Osteocyte (in vitro differentiated cells): Measurements from ENCODE around the gene PPP1R1B. TPM values are rescaled to one million over a fixed set of nuclear protein-coding genes. Genes with fewer than 3 reads are reported as not detected.

Source experiments
- DNase-seq: peaks from one replicate; pipeline ENCODE4 v3.0.0; 2021; ENCODE audit warnings: mixed read lengths; ENCODE audit not compliant: unreplicated experiment; ENCODE audit errors: extremely low spot score
- H3K27ac Mint-ChIP-seq: one replicate; pipeline ENCODE4 v1.8.0; 2021; ENCODE audit warnings: mild to moderate bottlenecking, mixed read lengths; ENCODE audit not compliant: unreplicated experiment
- H3K27me3 Mint-ChIP-seq: one replicate; pipeline ENCODE4 v1.8.0; 2021; ENCODE audit warnings: mixed read lengths; ENCODE audit not compliant: unreplicated experiment
- H3K36me3 Mint-ChIP-seq: one replicate; pipeline ENCODE4 v1.8.0; 2021; ENCODE audit warnings: mixed read lengths; ENCODE audit not compliant: unreplicated experiment
- H3K4me1 Mint-ChIP-seq: one replicate; pipeline ENCODE4 v1.8.0; 2021; ENCODE audit warnings: mixed read lengths; ENCODE audit not compliant: unreplicated experiment
- H3K4me3 Mint-ChIP-seq: one replicate; pipeline ENCODE4 v1.8.0; 2021; ENCODE audit warnings: mild to moderate bottlenecking, moderate library complexity, mixed read lengths; ENCODE audit not compliant: unreplicated experiment
- H3K9me3 Mint-ChIP-seq: one replicate; pipeline ENCODE4 v1.8.0; 2021; ENCODE audit warnings: mixed read lengths; ENCODE audit not compliant: unreplicated experiment
- CTCF ChIP-seq: fragments of 200-600 bp; sonication (generic); IDR thresholded peaks from 2 replicates; pipeline ENCODE4 v1.5.0; 2021; ENCODE audit warnings: antibody characterized with exemption, mild to moderate bottlenecking, moderate library complexity
- total RNA-seq: library from RNA; stranded (reverse); gene quantifications from 2 replicates; pipeline ENCODE4 v1.2.1, GENCODE V29; 2021

Gene PPP1R1B
- total RNA-seq, 1 donor from 2014 or later, result 4.5 TPM

- Mint-ChIP-seq H3K4me3 (no peak overlapping the region), H3K27me3 (no peaks in the 10 kb centered on the region), H3K27ac (no peak overlapping the region), H3K9me3 (no peaks in the 10 kb centered on the region), H3K4me1 (peaks cover 27% of the 10 kb centered on the region), H3K36me3 (peaks cover 7% of the 10 kb centered on the region)
- no peak for TF ChIP-seq CTCF
- no peak for DNase-seq
Measured at GRCh38 chr17:39650121-39650579, 23.4 kb downstream of the PPP1R1B start.

GRCh38 chr17:39651923-39652586 lies 25.3 kb downstream of the PPP1R1B start:
- Mint-ChIP-seq H3K4me1 (peaks cover 27% of the 10 kb centered on the region), H3K36me3 (peaks cover 7% of the 10 kb centered on the region), H3K27ac (peak overlapping the region; percentile 74), H3K4me3 (no peak overlapping the region), H3K27me3 (no peaks in the 10 kb centered on the region), H3K9me3 (no peaks in the 10 kb centered on the region)
- no peak for DNase-seq
- TF ChIP-seq CTCF, result no peak

GRCh38 chr17:39652587-39653315 lies 26.0 kb downstream of the PPP1R1B start:
- no peak for TF ChIP-seq CTCF
- Mint-ChIP-seq H3K27me3 (no peaks in the 10 kb centered on the region), H3K36me3 (peaks cover 7% of the 10 kb centered on the region), H3K9me3 (no peaks in the 10 kb centered on the region), H3K4me1 (peaks cover 25% of the 10 kb centered on the region), H3K4me3 (no peak overlapping the region), H3K27ac (peak overlapping the region; percentile 74)
- no peak for DNase-seq

- no peak for DNase-seq
- Mint-ChIP-seq H3K36me3 (peaks cover 7% of the 10 kb centered on the region), H3K27ac (no peak overlapping the region), H3K9me3 (no peaks in the 10 kb centered on the region), H3K4me1 (peaks cover 25% of the 10 kb centered on the region), H3K27me3 (no peaks in the 10 kb centered on the region), H3K4me3 (no peak overlapping the region)
- TF ChIP-seq CTCF, result no peak
Measured at GRCh38 chr17:39653316-39653661, 26.5 kb downstream of the PPP1R1B start.

GRCh38 chr17:39653662-39654331 lies 27.0 kb downstream of the PPP1R1B start:
- peak; percentile 89 for DNase-seq
- Mint-ChIP-seq H3K4me1 (peaks cover 23% of the 10 kb centered on the region), H3K27ac (no peak overlapping the region), H3K4me3 (no peak overlapping the region), H3K27me3 (no peaks in the 10 kb centered on the region), H3K36me3 (peaks cover 7% of the 10 kb centered on the region), H3K9me3 (no peaks in the 10 kb centered on the region)
- TF ChIP-seq CTCF, result peak; percentile 77
